GM21825 (cell line): ENCODE measurements around the gene TUBA1B.
"Not testable (repeated sequence)": the region's sequence is repeated elsewhere in the genome, so short reads cannot be mapped to it uniquely, and the experiment has no call there.

ENCODE experiments used
- ATAC-seq: cut with Tn5 transposase; IDR thresholded peaks from one replicate; pipeline ENCODE4 v1.9.1; 2021; ENCODE audit warnings: mild to moderate bottlenecking, moderate library complexity; ENCODE audit not compliant: unreplicated experiment

TUBA1B gene

DNA sequence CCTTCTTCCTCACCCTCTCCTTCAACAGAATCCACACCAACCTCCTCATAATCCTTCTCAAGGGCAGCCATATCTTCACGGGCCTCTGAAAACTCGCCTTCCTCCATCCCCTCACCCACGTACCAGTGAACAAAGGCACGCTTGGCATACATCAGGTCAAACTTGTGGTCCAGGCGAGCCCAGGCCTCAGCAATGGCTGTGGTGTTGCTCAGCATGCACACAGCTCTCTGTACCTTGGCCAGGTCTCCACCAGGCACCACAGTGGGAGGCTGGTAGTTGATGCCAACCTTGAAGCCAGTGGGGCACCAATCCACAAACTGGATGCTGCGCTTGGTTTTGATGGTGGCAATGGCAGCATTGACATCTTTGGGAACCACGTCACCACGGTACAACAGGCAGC is 3.2 kb downstream of the TUBA1B start:
- not testable (repeated sequence) for ATAC-seq

GRCh38 chr12:49126852-49127763 is 4.1 kb downstream of the TUBA1B start:
- no peak for ATAC-seq

- ATAC-seq, result no peak
Measured at GRCh38 chr12:49121047-49121696, 10.0 kb downstream of the TUBA1B start.

GRCh38 chr12:49111206-49111605 is 20.0 kb downstream of the TUBA1B start:
- ATAC-seq, result no peak

- peak; percentile 96 for ATAC-seq
Measured at GRCh38 chr12:49110464-49111155, 20.6 kb downstream of the TUBA1B start, which contains the start of gene LMBR1L. Gene LMBR1L (minus strand): TSS chr12:49110847. CDS start chr12:49110555, 292 bp downstream.

- no peak for ATAC-seq
Measured at GRCh38 chr12:49109641-49110463, 21.3 kb downstream of the TUBA1B start.

DNA sequence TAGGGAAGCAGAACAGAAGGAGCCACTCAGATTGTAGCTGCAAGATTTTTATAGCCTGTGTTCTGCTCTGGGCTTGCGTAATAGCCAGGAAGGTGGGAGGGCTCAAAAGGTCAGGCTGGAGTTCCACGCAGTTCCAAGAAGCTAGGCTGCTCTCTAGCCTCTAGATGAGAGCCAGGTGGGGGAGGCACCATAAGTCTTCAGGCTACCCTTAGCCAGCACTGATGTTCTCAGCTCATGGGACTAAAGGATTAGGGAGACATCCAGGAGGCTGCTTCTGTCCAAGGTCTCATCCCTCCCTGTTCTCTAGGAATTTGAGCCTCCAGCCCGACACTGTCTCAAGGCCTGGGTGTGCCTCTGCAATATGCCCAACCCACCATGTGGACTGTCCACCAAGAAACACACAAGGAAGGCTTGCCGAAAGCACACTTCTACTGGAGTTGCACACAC is 22.2 kb downstream of the TUBA1B start:
- no peak for ATAC-seq

DNA sequence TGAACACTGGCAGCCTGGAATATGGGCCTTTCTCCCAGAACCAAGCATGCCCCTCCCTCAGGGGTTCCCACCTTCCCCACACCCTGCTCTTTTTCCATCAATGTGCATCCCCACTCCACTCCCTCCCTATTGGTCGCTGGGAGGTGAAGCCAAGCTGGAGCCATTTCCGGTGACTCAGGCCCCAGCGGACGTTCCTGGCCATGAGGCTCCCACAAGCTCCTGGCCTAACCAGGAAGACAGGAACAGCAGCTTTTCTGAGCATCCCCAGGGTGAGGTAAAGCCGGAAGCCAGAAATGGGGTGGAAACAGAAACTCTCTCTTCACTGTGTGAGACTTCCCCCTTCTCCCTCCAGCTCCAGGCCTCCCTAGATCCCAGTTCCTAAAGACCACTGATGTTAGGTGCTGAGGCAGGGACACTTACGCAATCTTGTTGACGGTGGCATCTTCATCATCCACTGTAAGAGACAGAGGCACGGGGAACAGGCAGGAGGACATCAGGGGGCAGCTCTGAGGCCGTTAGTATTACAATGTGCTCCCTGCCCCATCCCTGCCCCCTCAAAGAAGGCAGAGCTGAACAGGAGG is 25.6 kb downstream of the TUBA1B start:
- ATAC-seq, result no peak

GRCh38 chr12:49104822-49105221 is 26.4 kb downstream of the TUBA1B start:
- ATAC-seq, result no peak

- no peak for ATAC-seq
Measured at GRCh38 chr12:49100380-49100779, 30.8 kb downstream of the TUBA1B start.

DNA sequence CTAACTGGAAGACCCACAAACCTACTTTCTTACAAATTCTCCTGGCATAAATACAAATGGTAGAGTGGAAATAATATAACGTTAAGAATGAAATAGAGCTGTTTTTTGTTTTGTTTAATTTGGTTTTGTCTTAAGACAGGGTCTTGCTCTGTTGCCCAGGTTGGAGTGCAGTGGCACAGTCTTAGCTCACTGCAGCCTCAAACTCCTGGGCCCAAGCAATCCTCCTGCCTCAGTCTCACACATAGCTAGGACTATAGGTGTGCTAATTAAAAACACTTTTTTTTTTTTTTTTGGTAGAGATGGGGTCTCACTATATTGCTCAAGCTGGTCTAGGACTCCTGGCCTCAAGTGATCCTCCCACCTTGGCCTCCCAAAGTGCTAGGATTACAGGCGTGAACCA is 32.5 kb downstream of the TUBA1B start:
- ATAC-seq, result no peak

GRCh38 chr12:49098035-49098451 is 33.2 kb downstream of the TUBA1B start:
- no peak for ATAC-seq

- no peak for ATAC-seq
Measured at GRCh38 chr12:49097381-49097780, 33.8 kb downstream of the TUBA1B start.

GRCh38 chr12:49094975-49095365 is 36.2 kb downstream of the TUBA1B start:
- no peak for ATAC-seq

DNA sequence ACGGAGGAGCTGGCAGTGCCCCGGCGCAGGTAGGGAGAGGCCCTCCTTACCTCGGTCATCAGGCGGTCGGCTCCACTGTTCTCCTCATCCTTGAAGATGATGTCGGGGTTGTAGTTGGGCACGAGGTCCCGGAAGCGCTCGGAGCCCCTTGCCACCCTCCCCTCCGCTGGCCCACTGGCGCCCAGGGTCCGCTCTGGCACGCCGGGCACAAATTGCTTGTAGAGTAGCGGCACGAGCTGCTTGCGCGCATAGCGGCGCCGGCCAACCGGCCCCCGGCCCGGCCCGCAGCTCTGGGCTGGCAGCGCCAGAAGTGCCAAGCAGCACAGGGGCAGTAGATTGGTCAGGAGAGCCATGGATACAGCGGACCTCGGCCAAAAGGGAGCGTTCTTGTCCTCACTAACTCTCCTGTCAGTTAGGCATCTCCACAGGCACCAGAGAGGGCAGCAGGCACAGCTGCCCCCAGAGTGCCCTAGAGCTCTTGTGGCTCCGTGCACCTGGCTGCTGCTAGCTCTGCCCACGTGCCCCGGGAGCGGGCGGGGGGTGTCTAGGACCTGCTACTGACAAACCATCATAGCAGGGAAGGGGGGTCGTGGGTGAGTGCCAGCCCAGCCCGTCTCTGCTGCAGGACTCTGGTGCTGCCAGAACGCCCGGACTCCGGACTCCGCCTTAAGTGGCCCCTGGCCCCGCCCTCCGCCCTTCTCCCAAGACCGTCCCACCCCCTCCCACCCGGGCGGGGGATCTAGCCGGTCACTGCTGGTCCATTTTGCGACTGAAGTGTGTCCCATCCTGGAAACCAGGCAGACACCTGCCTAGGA is 36.8 kb downstream of the TUBA1B start, which contains the start of gene DHH:
DHH (minus strand) TSS at position 642 of the 815 bp plus-strand sequence; CDS start at position 353, 289 bp downstream.
- no peak for ATAC-seq

DNA sequence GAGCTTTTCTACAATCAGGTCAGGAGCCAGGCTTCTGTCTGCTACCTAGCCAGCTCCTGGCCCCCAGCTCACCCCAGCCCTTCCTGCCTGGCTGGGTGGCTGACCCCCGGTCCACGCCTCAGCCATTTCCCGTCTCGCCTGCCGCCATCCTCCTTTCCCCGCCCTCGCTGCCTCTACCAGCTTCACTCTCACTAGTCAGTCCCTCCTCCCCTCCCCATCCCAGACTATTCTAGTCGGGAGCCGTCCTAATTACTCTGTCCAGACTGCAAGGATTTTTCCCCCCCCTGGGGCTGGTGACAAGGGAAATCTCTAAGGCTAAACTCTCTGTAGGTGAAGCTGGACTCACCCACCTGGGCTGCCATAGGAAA is 37.4 kb downstream of the TUBA1B start:
- ATAC-seq, result no peak

DNA sequence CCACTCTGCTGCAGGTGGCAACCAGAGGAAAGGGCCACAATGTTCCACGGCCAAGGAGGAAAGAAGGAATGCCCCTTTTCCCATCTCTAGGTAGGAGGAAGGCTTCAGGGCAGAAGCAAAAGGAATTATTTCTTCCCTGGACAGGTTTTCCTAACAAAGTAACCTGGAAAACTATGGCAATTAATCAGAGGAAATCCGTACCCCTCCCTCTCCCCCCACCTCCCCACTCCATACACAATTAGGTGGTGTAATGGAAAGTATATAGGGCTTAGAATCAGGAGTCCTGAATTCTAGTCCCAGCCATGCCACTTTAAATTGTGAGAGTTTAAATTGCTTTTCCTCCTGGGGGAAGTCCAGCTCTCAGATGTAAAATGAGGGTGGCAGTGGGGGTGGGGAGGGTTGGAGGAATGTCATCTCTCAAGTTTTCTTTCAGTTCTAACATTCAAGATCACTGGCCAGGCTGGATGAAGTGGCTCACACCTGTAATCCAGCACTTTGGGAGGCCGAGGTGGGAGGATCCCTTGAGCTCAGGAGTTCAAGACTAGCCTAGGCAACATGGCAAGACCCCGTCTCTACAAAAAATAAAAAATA is 38.3 kb downstream of the TUBA1B start:
- ATAC-seq, result no peak

DNA sequence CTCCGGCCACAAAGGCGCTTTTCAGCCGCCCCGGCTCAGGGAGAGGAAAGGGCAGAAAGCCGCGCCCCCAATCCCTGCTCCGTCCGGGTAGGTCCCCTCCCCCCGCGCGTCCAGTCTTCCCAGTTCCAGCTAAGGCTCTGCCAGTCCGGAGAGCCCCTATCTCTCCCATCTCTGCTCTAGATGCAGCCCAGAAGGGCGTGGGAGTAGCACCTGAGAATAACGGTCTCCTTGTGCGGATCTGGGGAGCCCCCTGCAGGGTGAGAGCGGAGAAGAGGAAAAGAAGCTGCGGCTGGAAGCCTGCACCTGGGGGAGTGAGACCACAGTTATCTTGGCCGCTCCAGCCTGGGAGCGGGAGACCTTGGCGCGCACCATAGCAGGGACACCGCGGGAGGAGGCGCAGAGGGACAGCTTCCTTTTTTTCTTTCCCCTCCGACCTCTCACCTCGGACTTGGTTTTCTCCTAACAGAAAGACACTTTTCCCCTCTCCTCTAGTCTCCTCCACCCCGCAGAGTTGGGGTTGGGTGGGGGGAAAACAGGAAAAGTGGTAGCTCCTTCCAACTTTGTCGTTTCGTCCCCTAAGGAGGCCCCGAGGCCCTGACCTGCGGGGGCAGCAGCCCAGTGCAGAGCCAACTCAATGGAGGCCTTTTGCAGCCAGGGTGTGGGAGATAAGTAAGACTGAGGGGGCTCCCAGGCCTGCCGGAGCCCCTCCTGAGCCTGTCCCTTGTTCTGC is 38.9 kb downstream of the TUBA1B start:
- no peak for ATAC-seq

DNA sequence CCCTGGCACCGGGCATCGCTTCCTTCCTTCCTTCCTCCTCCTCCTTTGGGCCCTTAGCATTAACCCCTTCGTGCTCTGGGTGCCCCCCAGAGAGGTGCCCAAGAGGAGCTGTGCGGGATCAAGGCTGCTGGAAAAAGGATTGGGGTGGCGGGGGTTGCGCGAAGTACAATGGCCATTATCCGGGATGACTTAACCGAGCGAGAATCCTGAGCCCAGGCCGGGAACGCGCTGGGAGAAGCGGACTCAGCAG is 39.4 kb downstream of the TUBA1B start:
- no peak for ATAC-seq
